HG03159 (cell line): Measurements from ENCODE around the gene COQ10A.
A peak's percentile ranks its signal among the peaks of the same experiment; 100 is the strongest.

Source experiments
- ATAC-seq: cut with Tn5 transposase; IDR thresholded peaks from one replicate; pipeline ENCODE4 v1.9.1; 2021; ENCODE audit warnings: mild to moderate bottlenecking, moderate library complexity; ENCODE audit not compliant: unreplicated experiment

COQ10A gene

GRCh38 chr12:56308714-56309113 lies 42.0 kb downstream of the COQ10A start:
- no peak for ATAC-seq

GRCh38 chr12:56311003-56311402 lies 44.3 kb downstream of the COQ10A start:
- no peak for ATAC-seq

- ATAC-seq, result no peak
These were observed 48.5 kb downstream of the COQ10A start for GRCh38 chr12:56315249-56315621.

- ATAC-seq, result peak; percentile 90
These were observed 49.1 kb downstream of the COQ10A start, which contains the start of gene CNPY2 for GRCh38 chr12:56315622-56316473. Gene CNPY2, minus strand, starts transcription at chr12:56315988. Its CDS starts 771 bp downstream, at chr12:56315217.

- ATAC-seq, result no peak
These were observed 50.9 kb downstream of the COQ10A start for GRCh38 chr12:56317675-56318074.
